ENCODE data around the gene SMAD3.

The SMAD3 gene

DNA sequence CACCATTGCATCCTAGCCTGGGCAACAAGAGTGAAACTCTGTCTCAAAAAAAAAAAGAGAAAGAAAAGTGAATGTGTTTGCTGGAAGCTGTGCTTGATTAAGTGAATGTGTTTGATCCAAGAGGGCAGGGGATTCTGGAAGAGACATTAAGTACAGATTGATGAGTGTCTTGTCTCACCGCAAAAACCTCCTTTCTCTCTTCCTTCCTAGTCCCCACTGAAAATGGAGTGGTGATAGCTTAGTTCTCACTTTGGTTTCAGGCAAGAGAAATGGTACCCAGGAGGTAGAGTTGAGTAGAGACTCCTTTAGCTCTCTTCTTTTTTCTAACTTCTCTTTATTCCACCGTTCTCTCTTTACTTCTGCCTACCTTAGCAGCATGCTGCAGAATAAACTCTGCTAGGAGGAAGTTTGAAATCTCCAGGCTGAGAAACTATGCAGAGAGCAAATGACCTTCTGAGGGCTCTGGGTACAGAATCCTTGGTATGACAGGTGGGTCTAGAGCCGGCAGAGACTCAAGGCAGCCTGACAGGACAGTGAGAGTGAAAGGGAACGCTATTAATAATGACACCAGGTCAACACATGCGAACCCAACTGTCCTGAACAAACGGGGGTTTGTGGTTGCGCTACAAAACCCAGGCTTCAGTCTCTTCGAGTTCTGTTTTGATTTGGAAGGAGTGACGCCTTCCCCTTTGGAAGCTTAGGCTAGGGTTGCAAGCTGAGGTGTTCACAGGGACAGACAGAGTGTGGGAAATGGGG is 74.9 kb downstream of the SMAD3 start:
- Histone ChIP-seq H3K27ac (replicated peaks) (no peak overlapping the region), H3K4me3 (replicated peaks; ENCODE audit: insufficient read depth, low read length) (no peak overlapping the region), H3K27me3 (ENCODE audit: insufficient read depth, poor library complexity, severe bottlenecking) (no peaks in the 10 kb centered on the region)
- peak in 1 of 2 experiments; percentile 32 for DNase-seq (ENCODE audit: low read depth in 1 of 2, low spot score in 1 of 2)
- TF ChIP-seq GABPA (IDR thresholded peaks at IDR 0.05; ENCODE audit: low read depth) (no peak), POLR2AphosphoS5 (IDR thresholded peaks at IDR 0.05; ENCODE audit: low read depth) (no peak), CTCF (IDR thresholded peaks at IDR 0.05; ENCODE audit: insufficient read depth, low read length) (no peak), SPI1 (IDR thresholded peaks at IDR 0.05; ENCODE audit: borderline replicate concordance, low read depth) (no peak), REST (IDR thresholded peaks at IDR 0.05; ENCODE audit: insufficient replicate concordance, low read depth) (no peak)

GRCh38 chr15:67142092-67142766 is 76.8 kb downstream of the SMAD3 start:
- DNase-seq (ENCODE audit: low read depth in 1 of 2, low spot score in 1 of 2) = no peak
- H3K4me3 ChIP-seq (replicated peaks; ENCODE audit: insufficient read depth, low read length) = no peak overlapping the region
- no peak for TF ChIP-seq GABPA (IDR thresholded peaks at IDR 0.05; ENCODE audit: low read depth)
- TF ChIP-seq POLR2AphosphoS5 (IDR thresholded peaks at IDR 0.05; ENCODE audit: low read depth) = no peak
- TF ChIP-seq CTCF (IDR thresholded peaks at IDR 0.05; ENCODE audit: insufficient read depth, low read length) = no peak
- TF ChIP-seq SPI1 (IDR thresholded peaks at IDR 0.05; ENCODE audit: borderline replicate concordance, low read depth) = no peak
- no peak for TF ChIP-seq REST (IDR thresholded peaks at IDR 0.05; ENCODE audit: insufficient replicate concordance, low read depth)
- no peak overlapping the region for H3K27ac ChIP-seq (replicated peaks)
- no peaks in the 10 kb centered on the region for H3K27me3 ChIP-seq (ENCODE audit: insufficient read depth, poor library complexity, severe bottlenecking)

- DNase-seq (ENCODE audit: low read depth in 1 of 2, low spot score in 1 of 2) = no peak
- Histone ChIP-seq H3K27ac (replicated peaks) (no peak overlapping the region), H3K4me3 (replicated peaks; ENCODE audit: insufficient read depth, low read length) (no peak overlapping the region), H3K27me3 (ENCODE audit: insufficient read depth, poor library complexity, severe bottlenecking) (no peaks in the 10 kb centered on the region)
- no peak for TF ChIP-seq POLR2AphosphoS5 (IDR thresholded peaks at IDR 0.05; ENCODE audit: low read depth)
- no peak for TF ChIP-seq CTCF (IDR thresholded peaks at IDR 0.05; ENCODE audit: insufficient read depth, low read length)
- no peak for TF ChIP-seq REST (IDR thresholded peaks at IDR 0.05; ENCODE audit: insufficient replicate concordance, low read depth)
- no peak for TF ChIP-seq SPI1 (IDR thresholded peaks at IDR 0.05; ENCODE audit: borderline replicate concordance, low read depth)
- TF ChIP-seq GABPA (IDR thresholded peaks at IDR 0.05; ENCODE audit: low read depth) = no peak
Observed at GRCh38 chr15:67142767-67143100, 77.3 kb downstream of the SMAD3 start.
